ENCODE results near the gene HASPIN. TPM values are rescaled to one million over a fixed set of nuclear protein-coding genes. Genes with fewer than 3 reads are reported as not detected.

The HASPIN gene
- total and polyA plus RNA-seq, 9 of the 15 experiments (the other 6 are each of a cell fraction or from before 2014, with no cell fraction given): 0.81 to 13.5 (median 9.9) TPM

DNA sequence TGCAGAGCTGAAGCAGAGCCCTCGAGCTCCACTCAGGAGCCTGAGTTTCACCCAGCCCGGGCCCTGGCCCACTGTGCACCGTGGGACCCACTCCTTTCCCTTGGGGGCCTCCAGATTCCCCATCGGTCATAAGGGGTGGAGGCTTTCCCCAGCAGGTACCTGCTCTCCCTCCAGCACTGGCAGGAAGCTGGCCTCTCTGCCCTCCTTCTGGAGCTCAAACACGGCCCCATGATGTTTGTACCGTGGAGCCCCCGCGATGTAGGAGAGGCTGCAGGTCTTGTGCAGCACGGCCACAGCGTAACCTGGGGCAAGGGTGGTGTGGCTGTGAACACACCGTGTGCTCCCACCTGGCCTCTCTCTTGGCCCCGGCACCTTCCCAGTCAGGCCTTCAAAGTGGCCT is 29.9 kb downstream of the HASPIN start (continued):
- TF ChIP-seq, protein P1, sequence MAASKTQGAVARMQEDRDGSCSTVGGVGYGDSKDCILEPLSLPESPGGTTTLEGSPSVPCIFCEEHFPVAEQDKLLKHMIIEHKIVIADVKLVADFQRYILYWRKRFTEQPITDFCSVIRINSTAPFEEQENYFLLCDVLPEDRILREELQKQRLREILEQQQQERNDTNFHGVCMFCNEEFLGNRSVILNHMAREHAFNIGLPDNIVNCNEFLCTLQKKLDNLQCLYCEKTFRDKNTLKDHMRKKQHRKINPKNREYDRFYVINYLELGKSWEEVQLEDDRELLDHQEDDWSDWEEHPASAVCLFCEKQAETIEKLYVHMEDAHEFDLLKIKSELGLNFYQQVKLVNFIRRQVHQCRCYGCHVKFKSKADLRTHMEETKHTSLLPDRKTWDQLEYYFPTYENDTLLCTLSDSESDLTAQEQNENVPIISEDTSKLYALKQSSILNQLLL (CRISPR knock-in tag; IDR thresholded peaks at IDR 0.05; ENCODE audit: borderline replicate concordance): no peak
- TF ChIP-seq TEAD2 (tag; IDR thresholded peaks at IDR 0.05): no peak
- TF ChIP-seq, protein P2, sequence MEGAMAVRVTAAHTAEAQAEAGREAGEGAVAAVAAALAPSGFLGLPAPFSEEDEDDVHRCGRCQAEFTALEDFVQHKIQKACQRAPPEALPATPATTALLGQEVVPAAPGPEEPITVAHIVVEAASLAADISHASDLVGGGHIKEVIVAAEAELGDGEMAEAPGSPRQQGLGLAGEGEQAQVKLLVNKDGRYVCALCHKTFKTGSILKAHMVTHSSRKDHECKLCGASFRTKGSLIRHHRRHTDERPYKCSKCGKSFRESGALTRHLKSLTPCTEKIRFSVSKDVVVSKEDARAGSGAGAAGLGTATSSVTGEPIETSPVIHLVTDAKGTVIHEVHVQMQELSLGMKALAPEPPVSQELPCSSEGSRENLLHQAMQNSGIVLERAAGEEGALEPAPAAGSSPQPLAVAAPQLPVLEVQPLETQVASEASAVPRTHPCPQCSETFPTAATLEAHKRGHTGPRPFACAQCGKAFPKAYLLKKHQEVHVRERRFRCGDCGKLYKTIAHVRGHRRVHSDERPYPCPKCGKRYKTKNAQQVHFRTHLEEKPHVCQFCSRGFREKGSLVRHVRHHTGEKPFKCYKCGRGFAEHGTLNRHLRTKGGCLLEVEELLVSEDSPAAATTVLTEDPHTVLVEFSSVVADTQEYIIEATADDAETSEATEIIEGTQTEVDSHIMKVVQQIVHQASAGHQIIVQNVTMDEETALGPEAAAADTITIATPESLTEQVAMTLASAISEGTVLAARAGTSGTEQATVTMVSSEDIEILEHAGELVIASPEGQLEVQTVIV (CRISPR knock-in tag; IDR thresholded peaks at IDR 0.05; ENCODE audit: borderline replicate concordance): no peak
- no peak for TF ChIP-seq MAFK (IDR thresholded peaks at IDR 0.05; ENCODE audit: low read length)
- no peak for TF ChIP-seq ATF1 (CRISPR knock-in tag; IDR thresholded peaks at IDR 0.05)
- TF ChIP-seq ATF1 (tag; IDR thresholded peaks at IDR 0.05): no peak
- TF ChIP-seq ZNF764 (CRISPR knock-in tag; IDR thresholded peaks at IDR 0.05; ENCODE audit: low read depth): no peak
- TF ChIP-seq, protein P3, sequence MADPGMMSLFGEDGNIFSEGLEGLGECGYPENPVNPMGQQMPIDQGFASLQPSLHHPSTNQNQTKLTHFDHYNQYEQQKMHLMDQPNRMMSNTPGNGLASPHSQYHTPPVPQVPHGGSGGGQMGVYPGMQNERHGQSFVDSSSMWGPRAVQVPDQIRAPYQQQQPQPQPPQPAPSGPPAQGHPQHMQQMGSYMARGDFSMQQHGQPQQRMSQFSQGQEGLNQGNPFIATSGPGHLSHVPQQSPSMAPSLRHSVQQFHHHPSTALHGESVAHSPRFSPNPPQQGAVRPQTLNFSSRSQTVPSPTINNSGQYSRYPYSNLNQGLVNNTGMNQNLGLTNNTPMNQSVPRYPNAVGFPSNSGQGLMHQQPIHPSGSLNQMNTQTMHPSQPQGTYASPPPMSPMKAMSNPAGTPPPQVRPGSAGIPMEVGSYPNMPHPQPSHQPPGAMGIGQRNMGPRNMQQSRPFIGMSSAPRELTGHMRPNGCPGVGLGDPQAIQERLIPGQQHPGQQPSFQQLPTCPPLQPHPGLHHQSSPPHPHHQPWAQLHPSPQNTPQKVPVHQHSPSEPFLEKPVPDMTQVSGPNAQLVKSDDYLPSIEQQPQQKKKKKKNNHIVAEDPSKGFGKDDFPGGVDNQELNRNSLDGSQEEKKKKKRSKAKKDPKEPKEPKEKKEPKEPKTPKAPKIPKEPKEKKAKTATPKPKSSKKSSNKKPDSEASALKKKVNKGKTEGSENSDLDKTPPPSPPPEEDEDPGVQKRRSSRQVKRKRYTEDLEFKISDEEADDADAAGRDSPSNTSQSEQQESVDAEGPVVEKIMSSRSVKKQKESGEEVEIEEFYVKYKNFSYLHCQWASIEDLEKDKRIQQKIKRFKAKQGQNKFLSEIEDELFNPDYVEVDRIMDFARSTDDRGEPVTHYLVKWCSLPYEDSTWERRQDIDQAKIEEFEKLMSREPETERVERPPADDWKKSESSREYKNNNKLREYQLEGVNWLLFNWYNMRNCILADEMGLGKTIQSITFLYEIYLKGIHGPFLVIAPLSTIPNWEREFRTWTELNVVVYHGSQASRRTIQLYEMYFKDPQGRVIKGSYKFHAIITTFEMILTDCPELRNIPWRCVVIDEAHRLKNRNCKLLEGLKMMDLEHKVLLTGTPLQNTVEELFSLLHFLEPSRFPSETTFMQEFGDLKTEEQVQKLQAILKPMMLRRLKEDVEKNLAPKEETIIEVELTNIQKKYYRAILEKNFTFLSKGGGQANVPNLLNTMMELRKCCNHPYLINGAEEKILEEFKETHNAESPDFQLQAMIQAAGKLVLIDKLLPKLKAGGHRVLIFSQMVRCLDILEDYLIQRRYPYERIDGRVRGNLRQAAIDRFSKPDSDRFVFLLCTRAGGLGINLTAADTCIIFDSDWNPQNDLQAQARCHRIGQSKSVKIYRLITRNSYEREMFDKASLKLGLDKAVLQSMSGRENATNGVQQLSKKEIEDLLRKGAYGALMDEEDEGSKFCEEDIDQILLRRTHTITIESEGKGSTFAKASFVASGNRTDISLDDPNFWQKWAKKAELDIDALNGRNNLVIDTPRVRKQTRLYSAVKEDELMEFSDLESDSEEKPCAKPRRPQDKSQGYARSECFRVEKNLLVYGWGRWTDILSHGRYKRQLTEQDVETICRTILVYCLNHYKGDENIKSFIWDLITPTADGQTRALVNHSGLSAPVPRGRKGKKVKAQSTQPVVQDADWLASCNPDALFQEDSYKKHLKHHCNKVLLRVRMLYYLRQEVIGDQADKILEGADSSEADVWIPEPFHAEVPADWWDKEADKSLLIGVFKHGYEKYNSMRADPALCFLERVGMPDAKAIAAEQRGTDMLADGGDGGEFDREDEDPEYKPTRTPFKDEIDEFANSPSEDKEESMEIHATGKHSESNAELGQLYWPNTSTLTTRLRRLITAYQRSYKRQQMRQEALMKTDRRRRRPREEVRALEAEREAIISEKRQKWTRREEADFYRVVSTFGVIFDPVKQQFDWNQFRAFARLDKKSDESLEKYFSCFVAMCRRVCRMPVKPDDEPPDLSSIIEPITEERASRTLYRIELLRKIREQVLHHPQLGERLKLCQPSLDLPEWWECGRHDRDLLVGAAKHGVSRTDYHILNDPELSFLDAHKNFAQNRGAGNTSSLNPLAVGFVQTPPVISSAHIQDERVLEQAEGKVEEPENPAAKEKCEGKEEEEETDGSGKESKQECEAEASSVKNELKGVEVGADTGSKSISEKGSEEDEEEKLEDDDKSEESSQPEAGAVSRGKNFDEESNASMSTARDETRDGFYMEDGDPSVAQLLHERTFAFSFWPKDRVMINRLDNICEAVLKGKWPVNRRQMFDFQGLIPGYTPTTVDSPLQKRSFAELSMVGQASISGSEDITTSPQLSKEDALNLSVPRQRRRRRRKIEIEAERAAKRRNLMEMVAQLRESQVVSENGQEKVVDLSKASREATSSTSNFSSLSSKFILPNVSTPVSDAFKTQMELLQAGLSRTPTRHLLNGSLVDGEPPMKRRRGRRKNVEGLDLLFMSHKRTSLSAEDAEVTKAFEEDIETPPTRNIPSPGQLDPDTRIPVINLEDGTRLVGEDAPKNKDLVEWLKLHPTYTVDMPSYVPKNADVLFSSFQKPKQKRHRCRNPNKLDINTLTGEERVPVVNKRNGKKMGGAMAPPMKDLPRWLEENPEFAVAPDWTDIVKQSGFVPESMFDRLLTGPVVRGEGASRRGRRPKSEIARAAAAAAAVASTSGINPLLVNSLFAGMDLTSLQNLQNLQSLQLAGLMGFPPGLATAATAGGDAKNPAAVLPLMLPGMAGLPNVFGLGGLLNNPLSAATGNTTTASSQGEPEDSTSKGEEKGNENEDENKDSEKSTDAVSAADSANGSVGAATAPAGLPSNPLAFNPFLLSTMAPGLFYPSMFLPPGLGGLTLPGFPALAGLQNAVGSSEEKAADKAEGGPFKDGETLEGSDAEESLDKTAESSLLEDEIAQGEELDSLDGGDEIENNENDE (IDR thresholded peaks at IDR 0.05; ENCODE audit: low read depth, low read length): no peak
- no peak for TF ChIP-seq ILK (tag; IDR thresholded peaks at IDR 0.05; ENCODE audit: borderline replicate concordance, low read depth)
- TF ChIP-seq ZNF511 (CRISPR knock-in tag; IDR thresholded peaks at IDR 0.05): no peak
- no peak for TF ChIP-seq SMAD1 (IDR thresholded peaks at IDR 0.05; ENCODE audit: low read depth, low read length, partially characterized antibody)
- TF ChIP-seq MBD2 (IDR thresholded peaks at IDR 0.05; ENCODE audit: borderline replicate concordance, low read depth): no peak
